Measurements from ENCODE around the gene IQCB1.

The IQCB1 gene

GRCh38 chr3:121834671-121835464, at the start of gene IQCB1, which contains the start of gene EAF2:
Gene IQCB1 (minus strand): TSS chr3:121835060. CDS start chr3:121828960, 6,100 bp downstream.
Gene EAF2 (plus strand): TSS chr3:121835209. CDS start chr3:121835286, 77 bp downstream.
- Histone ChIP-seq H3K4me2 (ENCODE audit: low read depth, low read length, poor library complexity, severe bottlenecking) (peak within 1 kb of the TSS; percentile 92), H2AFZ (ENCODE audit: low read length) (peak within 1 kb of the TSS; percentile 83), H3K36me3 (ENCODE audit: insufficient read depth, low read length) (no peaks in the 10 kb centered on the region), H3K9ac (ENCODE audit: low read depth, low read length, poor library complexity, severe bottlenecking) (peak within 1 kb of the TSS; percentile 90), H3F3A (ENCODE audit: low read depth) (no peaks in the 10 kb centered on the region), H3K4me1 (ENCODE audit: insufficient read depth, low read length, poor library complexity, severe bottlenecking) (peaks cover 71% of the 10 kb centered on the region), H3K27me3 (ENCODE audit: insufficient read depth, low read length, poor library complexity, severe bottlenecking) (no peaks in the 10 kb centered on the region), H3K4me3 (ENCODE audit: low read length, poor library complexity, severe bottlenecking) (peak within 1 kb of the TSS; percentile 92), H3K9me2 (replicated peaks; ENCODE audit: low read depth, low read length) (no peaks in the 10 kb centered on the region), H3K79me2 (ENCODE audit: insufficient read depth, low read length) (peaks cover 81% of the 10 kb centered on the region), H4K20me1 (ENCODE audit: insufficient read depth, low read length, poor library complexity, severe bottlenecking) (peaks cover 20% of the 10 kb centered on the region), H3K9me3 (ENCODE audit: insufficient read depth, low read depth, low read length) (no peaks in the 10 kb centered on the region)
- TF ChIP-seq, protein P1, sequence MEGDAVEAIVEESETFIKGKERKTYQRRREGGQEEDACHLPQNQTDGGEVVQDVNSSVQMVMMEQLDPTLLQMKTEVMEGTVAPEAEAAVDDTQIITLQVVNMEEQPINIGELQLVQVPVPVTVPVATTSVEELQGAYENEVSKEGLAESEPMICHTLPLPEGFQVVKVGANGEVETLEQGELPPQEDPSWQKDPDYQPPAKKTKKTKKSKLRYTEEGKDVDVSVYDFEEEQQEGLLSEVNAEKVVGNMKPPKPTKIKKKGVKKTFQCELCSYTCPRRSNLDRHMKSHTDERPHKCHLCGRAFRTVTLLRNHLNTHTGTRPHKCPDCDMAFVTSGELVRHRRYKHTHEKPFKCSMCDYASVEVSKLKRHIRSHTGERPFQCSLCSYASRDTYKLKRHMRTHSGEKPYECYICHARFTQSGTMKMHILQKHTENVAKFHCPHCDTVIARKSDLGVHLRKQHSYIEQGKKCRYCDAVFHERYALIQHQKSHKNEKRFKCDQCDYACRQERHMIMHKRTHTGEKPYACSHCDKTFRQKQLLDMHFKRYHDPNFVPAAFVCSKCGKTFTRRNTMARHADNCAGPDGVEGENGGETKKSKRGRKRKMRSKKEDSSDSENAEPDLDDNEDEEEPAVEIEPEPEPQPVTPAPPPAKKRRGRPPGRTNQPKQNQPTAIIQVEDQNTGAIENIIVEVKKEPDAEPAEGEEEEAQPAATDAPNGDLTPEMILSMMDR (conservative IDR thresholded peaks at IDR 0.05; ENCODE audit: low read length), result no peak
- no peak for TF ChIP-seq EZH2phosphoT487 (IDR thresholded peaks at IDR 0.05; ENCODE audit: borderline replicate concordance)

DNA sequence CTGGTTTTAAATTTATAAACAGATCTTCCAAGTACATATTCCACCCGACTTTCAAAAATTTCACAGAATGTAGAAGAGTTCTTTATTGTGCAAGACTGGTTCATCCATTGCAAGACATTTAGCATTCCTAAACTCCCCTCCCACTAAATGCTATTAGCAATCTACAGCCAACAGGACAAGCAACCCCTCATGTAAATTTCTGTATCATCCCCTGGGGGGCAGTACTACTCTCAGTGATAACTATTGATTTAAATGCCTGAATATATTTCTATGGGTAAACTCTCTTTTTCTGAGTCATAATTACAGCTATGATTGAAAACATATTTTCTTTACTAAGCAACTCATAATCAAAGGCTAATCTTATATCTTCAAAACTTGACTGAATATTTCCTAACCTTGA, 48.6 kb upstream of the IQCB1 start:
- no peaks in the 10 kb centered on the region for H3K9me3 ChIP-seq (ENCODE audit: insufficient read depth, low read depth, low read length)

GRCh38 chr3:121878411-121878810, 43.6 kb upstream of the IQCB1 start:
- no peaks in the 10 kb centered on the region for H4K20me1 ChIP-seq (ENCODE audit: insufficient read depth, low read length, poor library complexity, severe bottlenecking)
- H3K27me3 ChIP-seq (ENCODE audit: insufficient read depth, low read length, poor library complexity, severe bottlenecking), result no peaks in the 10 kb centered on the region
- H2AFZ ChIP-seq (ENCODE audit: low read length), result no peak overlapping the region

More for the DNA sequence above, 48.6 kb upstream of the IQCB1 start:
- Histone ChIP-seq H2AFZ (ENCODE audit: low read length) (no peak overlapping the region), H4K20me1 (ENCODE audit: insufficient read depth, low read length, poor library complexity, severe bottlenecking) (no peaks in the 10 kb centered on the region), H3K9me2 (replicated peaks; ENCODE audit: low read depth, low read length) (no peaks in the 10 kb centered on the region), H3F3A (ENCODE audit: low read depth) (no peaks in the 10 kb centered on the region), H3K4me1 (ENCODE audit: insufficient read depth, low read length, poor library complexity, severe bottlenecking) (no peaks in the 10 kb centered on the region), H3K27me3 (ENCODE audit: insufficient read depth, low read length, poor library complexity, severe bottlenecking) (no peaks in the 10 kb centered on the region), H3K4me2 (ENCODE audit: low read depth, low read length, poor library complexity, severe bottlenecking) (no peak overlapping the region), H3K36me3 (ENCODE audit: insufficient read depth, low read length) (no peaks in the 10 kb centered on the region), H3K4me3 (ENCODE audit: low read length, poor library complexity, severe bottlenecking) (no peak overlapping the region), H3K9ac (ENCODE audit: low read depth, low read length, poor library complexity, severe bottlenecking) (no peak overlapping the region), H3K79me2 (ENCODE audit: insufficient read depth, low read length) (no peaks in the 10 kb centered on the region)
- TF ChIP-seq EZH2phosphoT487 (IDR thresholded peaks at IDR 0.05; ENCODE audit: borderline replicate concordance), result no peak
- TF ChIP-seq, protein P1 (conservative IDR thresholded peaks at IDR 0.05; ENCODE audit: low read length), result peak; percentile 77

More at GRCh38 chr3:121878411-121878810, 43.6 kb upstream of the IQCB1 start:
- Histone ChIP-seq H3K9ac (ENCODE audit: low read depth, low read length, poor library complexity, severe bottlenecking) (no peak overlapping the region), H3K4me2 (ENCODE audit: low read depth, low read length, poor library complexity, severe bottlenecking) (no peak overlapping the region), H3K36me3 (ENCODE audit: insufficient read depth, low read length) (peaks cover 8% of the 10 kb centered on the region; the same call in 1 of the 2 replicates), H3K9me3 (ENCODE audit: insufficient read depth, low read depth, low read length) (no peaks in the 10 kb centered on the region), H3K4me1 (ENCODE audit: insufficient read depth, low read length, poor library complexity, severe bottlenecking) (no peaks in the 10 kb centered on the region), H3K9me2 (replicated peaks; ENCODE audit: low read depth, low read length) (no peaks in the 10 kb centered on the region), H3K4me3 (ENCODE audit: low read length, poor library complexity, severe bottlenecking) (no peak overlapping the region), H3K79me2 (ENCODE audit: insufficient read depth, low read length) (no peaks in the 10 kb centered on the region), H3F3A (ENCODE audit: low read depth) (no peaks in the 10 kb centered on the region)
- no peak for TF ChIP-seq EZH2phosphoT487 (IDR thresholded peaks at IDR 0.05; ENCODE audit: borderline replicate concordance)

Measured in Loucy (cell line).